H9 (cell line): ENCODE data around the gene HCN1. TPM values are rescaled to one million over a fixed set of nuclear protein-coding genes. Genes with fewer than 3 reads are reported as not detected.

Experiments
- DNase-seq: peaks from one replicate; pipeline ENCODE4 v3.0.0-alpha.2; 2017
- H2AFZ ChIP-seq: one replicate; pipeline ENCODE4 v1.6.1; 2013; ENCODE audit warnings: mild to moderate bottlenecking, low read length, control low read depth, moderate library complexity
- H2AK5ac ChIP-seq: 2 replicates; pipeline ENCODE4 v1.6.1; 2013; ENCODE audit warnings: low read length, control low read depth, mixed read lengths; ENCODE audit not compliant: insufficient read length
- H2BK120ac ChIP-seq: one replicate; pipeline ENCODE4 v1.6.1; 2013; ENCODE audit warnings: low read depth, mild to moderate bottlenecking, low read length, control low read depth, inconsistent platforms; ENCODE audit not compliant: poor library complexity, severe bottlenecking
- H2BK12ac ChIP-seq: 2 replicates; pipeline ENCODE4 v1.6.1; 2013; ENCODE audit warnings: low read length, control low read depth, mixed read lengths, low read depth; ENCODE audit not compliant: insufficient read length
- H2BK15ac ChIP-seq: 2 replicates; pipeline ENCODE4 v1.6.1; 2013; ENCODE audit warnings: low read depth, low read length, control low read depth
- H2BK20ac ChIP-seq: one replicate; pipeline ENCODE4 v1.6.1; 2013; ENCODE audit warnings: low read depth, mild to moderate bottlenecking, low read length, control low read depth, inconsistent platforms; ENCODE audit not compliant: poor library complexity, severe bottlenecking
- H2BK5ac ChIP-seq: 2 replicates; pipeline ENCODE4 v1.6.1; 2013; ENCODE audit warnings: low read length, control low read depth, mixed read lengths; ENCODE audit not compliant: insufficient read length
- H3K14ac ChIP-seq: 2 replicates; pipeline ENCODE4 v1.6.1; 2013; ENCODE audit warnings: low read length, control low read depth; ENCODE audit not compliant: insufficient read depth
- H3K18ac ChIP-seq: 2 replicates; pipeline ENCODE4 v1.6.1; 2013; ENCODE audit warnings: low read depth, mild to moderate bottlenecking, mixed read lengths, low read length, control low read depth; ENCODE audit not compliant: insufficient read length
- H3K23ac ChIP-seq: 2 replicates; pipeline ENCODE4 v1.6.1; 2013; ENCODE audit warnings: low read length, control low read depth, mixed read lengths, low read depth; ENCODE audit not compliant: insufficient read length
- H3K23me2 ChIP-seq: 2 replicates; pipeline ENCODE4 v1.6.1; 2013; ENCODE audit warnings: low read depth, mild to moderate bottlenecking, mixed read lengths, low read length, control low read depth; ENCODE audit not compliant: insufficient read length, poor library complexity, severe bottlenecking
- H3K27ac ChIP-seq: 2 replicates; pipeline ENCODE4 v1.5.1; 2013; ENCODE audit warnings: low read length, control low read depth, mixed read lengths, low read depth; ENCODE audit not compliant: insufficient read length
- H3K27me3 ChIP-seq: 2 replicates; pipeline ENCODE4 v1.6.1; 2013; ENCODE audit warnings: low read length, control low read depth, inconsistent platforms; ENCODE audit not compliant: insufficient read depth
- H3K4ac ChIP-seq: 2 replicates; pipeline ENCODE4 v1.6.1; 2013; ENCODE audit warnings: low read depth, mild to moderate bottlenecking, control low read depth, inconsistent platforms, low read length, moderate library complexity
- H3K4me1 ChIP-seq: 2 replicates; pipeline ENCODE4 v1.6.1; 2013; ENCODE audit warnings: low read length, control low read depth, inconsistent platforms; ENCODE audit not compliant: insufficient read depth
- H3K4me2 ChIP-seq: 2 replicates; pipeline ENCODE4 v1.6.1; 2013; ENCODE audit warnings: low read length, control low read depth, mixed read lengths; ENCODE audit not compliant: insufficient read length, insufficient read depth
- H3K56ac ChIP-seq: 2 replicates; pipeline ENCODE4 v1.6.1; 2013; ENCODE audit warnings: low read depth, mild to moderate bottlenecking, mixed read lengths, low read length, control low read depth; ENCODE audit not compliant: insufficient read length
- H3K79me1 ChIP-seq: 2 replicates; pipeline ENCODE4 v1.6.1; 2013; ENCODE audit warnings: low read depth, mild to moderate bottlenecking, moderate library complexity, low read length, control low read depth, inconsistent platforms; ENCODE audit not compliant: insufficient read depth, poor library complexity, severe bottlenecking
- H3K79me2 ChIP-seq: 2 replicates; pipeline ENCODE4 v1.6.1; 2013; ENCODE audit warnings: low read length, control low read depth, inconsistent platforms; ENCODE audit not compliant: insufficient read depth
- H3K9ac ChIP-seq: 2 replicates; pipeline ENCODE4 v1.6.1; 2013; ENCODE audit warnings: low read length, control low read depth, mixed read lengths; ENCODE audit not compliant: insufficient read length; ENCODE audit errors: extremely low read depth
- H3K9me3 ChIP-seq: one replicate; pipeline ENCODE4 v1.6.1; 2013; ENCODE audit warnings: low read depth, low read length, inconsistent platforms; ENCODE audit not compliant: control insufficient read depth
- H3T11ph ChIP-seq: one replicate; pipeline ENCODE4 v1.6.1; 2013; ENCODE audit warnings: mild to moderate bottlenecking, low read length, control low read depth, inconsistent platforms
- H4K20me1 ChIP-seq: one replicate; pipeline ENCODE4 v1.6.1; 2013; ENCODE audit not compliant: control insufficient read depth, insufficient read length, insufficient read depth
- H4K5ac ChIP-seq: 2 replicates; pipeline ENCODE4 v1.6.1; 2013; ENCODE audit warnings: low read depth, mild to moderate bottlenecking, mixed read lengths, low read length, control low read depth; ENCODE audit not compliant: insufficient read length
- H4K8ac ChIP-seq: replicated peaks from 2 replicates; pipeline ENCODE4 v1.6.1; 2013; ENCODE audit warnings: low read length, control low read depth, mixed read lengths, low read depth; ENCODE audit not compliant: insufficient read length
- H4K91ac ChIP-seq: 2 replicates; pipeline ENCODE4 v1.6.1; 2013; ENCODE audit warnings: low read depth, mild to moderate bottlenecking, moderate library complexity, mixed read lengths, low read length, control low read depth; ENCODE audit not compliant: insufficient read length
- H3K27ac Mint-ChIP-seq, 3 experiments: 2 replicates in 2 of 3; 3 replicates in 1 of 3; pipeline ENCODE4 v1.8.0; 2020 to 2021; ENCODE audit warnings: mixed read lengths in 3 of 3, mild to moderate bottlenecking in 1 of 3, moderate library complexity in 1 of 3
- H3K27me3 Mint-ChIP-seq: 2 replicates; pipeline ENCODE4 v1.8.0; 2021; ENCODE audit warnings: low read depth, mild to moderate bottlenecking, moderate library complexity, mixed read lengths
- H3K36me3 Mint-ChIP-seq, 3 experiments: 2 replicates in 2 of 3; 3 replicates in 1 of 3; pipeline ENCODE4 v1.8.0; 2020 to 2021; ENCODE audit warnings: low read depth in 3 of 3, mixed read lengths in 3 of 3; ENCODE audit not compliant: insufficient read depth in 1 of 3
- H3K4me1 Mint-ChIP-seq, 2 experiments: 2 replicates each; pipeline ENCODE4 v1.8.0; 2020; ENCODE audit warnings: mixed read lengths in 2 of 2
- H3K4me3 Mint-ChIP-seq, 2 experiments: 2 replicates in 1 of 2; 3 replicates in 1 of 2; pipeline ENCODE4 v1.8.0; 2020 to 2021; ENCODE audit warnings: mild to moderate bottlenecking in 2 of 2, mixed read lengths in 2 of 2, moderate library complexity in 1 of 2
- H3K9me3 Mint-ChIP-seq, 2 experiments: 2 replicates in 1 of 2; 3 replicates in 1 of 2; pipeline ENCODE4 v1.8.0; 2020; ENCODE audit warnings: mild to moderate bottlenecking in 2 of 2, mixed read lengths in 2 of 2, moderate library complexity in 1 of 2
- WGBS: extraction: QIAGEN DNeasy Blood & Tissue Kit; methylation state at CpG from one replicate; pipeline ENCODE4 v1.1.7; 2013; ENCODE audit warnings: missing lambda C conversion rate, low lambda C conversion rate, mixed read lengths; ENCODE audit not compliant: insufficient read length; ENCODE audit errors: extremely low coverage; 5-methylcytosine and 5-hydroxymethylcytosine counted together
- long read RNA-seq: library from polyadenylated mRNA; unstranded; transcript quantifications from one replicate; pipeline ENCODE4 v2.0.0, GENCODE V29; 2020
- total RNA-seq: library from RNA; stranded (reverse); gene quantifications from 2 replicates; pipeline ENCODE4 v1.2.1, GENCODE V29; 2021
- TF ChIP-seq, protein P1 (sequence below): fragments of 200-600 bp; sonication (generic); conservative IDR thresholded peaks from 3 replicates; pipeline ENCODE4 v1.8.0; 2021; ENCODE audit warnings: antibody characterized with exemption, mild to moderate bottlenecking

HCN1 gene
- total RNA-seq = 2.9 and 4.6 TPM in 2 replicates
- long read RNA-seq, partial matches to known transcripts = 1 of 2 reads
- long read RNA-seq, other reads (novel, unspliced or antisense) = 1 of 2 reads

GRCh38 chr5:45696206-45696836, at the start of gene HCN1:
TSS of gene HCN1 (minus strand) at chr5:45696380.
- no peaks in the 10 kb centered on the region for H3K9me3 ChIP-seq
- no peak within 1 kb of the TSS for H3K18ac ChIP-seq
- no peak within 1 kb of the TSS for H3K4ac ChIP-seq
- H3K56ac ChIP-seq = no peak within 1 kb of the TSS
- TF ChIP-seq, protein P1, sequence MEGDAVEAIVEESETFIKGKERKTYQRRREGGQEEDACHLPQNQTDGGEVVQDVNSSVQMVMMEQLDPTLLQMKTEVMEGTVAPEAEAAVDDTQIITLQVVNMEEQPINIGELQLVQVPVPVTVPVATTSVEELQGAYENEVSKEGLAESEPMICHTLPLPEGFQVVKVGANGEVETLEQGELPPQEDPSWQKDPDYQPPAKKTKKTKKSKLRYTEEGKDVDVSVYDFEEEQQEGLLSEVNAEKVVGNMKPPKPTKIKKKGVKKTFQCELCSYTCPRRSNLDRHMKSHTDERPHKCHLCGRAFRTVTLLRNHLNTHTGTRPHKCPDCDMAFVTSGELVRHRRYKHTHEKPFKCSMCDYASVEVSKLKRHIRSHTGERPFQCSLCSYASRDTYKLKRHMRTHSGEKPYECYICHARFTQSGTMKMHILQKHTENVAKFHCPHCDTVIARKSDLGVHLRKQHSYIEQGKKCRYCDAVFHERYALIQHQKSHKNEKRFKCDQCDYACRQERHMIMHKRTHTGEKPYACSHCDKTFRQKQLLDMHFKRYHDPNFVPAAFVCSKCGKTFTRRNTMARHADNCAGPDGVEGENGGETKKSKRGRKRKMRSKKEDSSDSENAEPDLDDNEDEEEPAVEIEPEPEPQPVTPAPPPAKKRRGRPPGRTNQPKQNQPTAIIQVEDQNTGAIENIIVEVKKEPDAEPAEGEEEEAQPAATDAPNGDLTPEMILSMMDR = peak; percentile 87
- DNase-seq = peak; percentile 89
- H2BK5ac ChIP-seq = no peak within 1 kb of the TSS
- no peak within 1 kb of the TSS for H2BK20ac ChIP-seq
- Mint-ChIP-seq H3K27ac (no peak within 1 kb of the TSS; a peak in 1 of 7 replicates), H3K27me3 (peaks cover 16% of the 10 kb centered on the region), H3K4me3 (peak within 1 kb of the TSS; percentile 76 to 87), H3K4me1 (peaks cover 27 to 28% of the 10 kb centered on the region in 2 experiments), H3K9me3 (no peaks in the 10 kb centered on the region), H3K36me3 (no peaks in the 10 kb centered on the region; a peak in 1 of 7 replicates)
- H4K20me1 ChIP-seq = no peaks in the 10 kb centered on the region
- H3K14ac ChIP-seq = peak within 1 kb of the TSS; percentile 45
- H2AK5ac ChIP-seq = no peak within 1 kb of the TSS
- no peaks in the 10 kb centered on the region; the same call in 1 of the 2 replicates for H3K4me1 ChIP-seq
- peak within 1 kb of the TSS; percentile 49 for H2AFZ ChIP-seq
- H2BK15ac ChIP-seq = no peak within 1 kb of the TSS
- H3K9ac ChIP-seq = peak within 1 kb of the TSS; percentile 47
- H3K4me2 ChIP-seq = peak within 1 kb of the TSS; percentile 96
- no peaks in the 10 kb centered on the region for H3K79me2 ChIP-seq
- no peak within 1 kb of the TSS for H2BK12ac ChIP-seq
- H4K8ac ChIP-seq = no peak within 1 kb of the TSS
- no peak within 1 kb of the TSS for H4K5ac ChIP-seq
- H4K91ac ChIP-seq = no peak within 1 kb of the TSS
- WGBS = no CpG with 5 or more reads among the region's 46 CpGs
- H3K23me2 ChIP-seq = peaks cover 9% of the 10 kb centered on the region
- no peak within 1 kb of the TSS for H3K23ac ChIP-seq
- no peak within 1 kb of the TSS for H2BK120ac ChIP-seq
- H3K27me3 ChIP-seq = no peaks in the 10 kb centered on the region; the same call in 1 of the 2 replicates
- H3T11ph ChIP-seq = no peak within 1 kb of the TSS
- H3K79me1 ChIP-seq = no peaks in the 10 kb centered on the region
- H3K27ac ChIP-seq = no peak within 1 kb of the TSS
